Iris pigment epithelial cell (primary cell): ENCODE results near the gene TRANK1.
A peak's percentile ranks its signal among the peaks of the same experiment; 100 is the strongest.
"Not testable (repeated sequence)": the region's sequence is repeated elsewhere in the genome, so short reads cannot be mapped to it uniquely, and the experiment has no call there.

Experiments
- DNase-seq: peaks from one replicate; pipeline ENCODE4 v3.0.0-alpha.2; 2011; ENCODE audit warnings: low read depth

Gene TRANK1

GRCh38 chr3:36919439-36920160 lies 25.3 kb downstream of the TRANK1 start:
- DNase-seq, result no peak

- no peak for DNase-seq
Measured at GRCh38 chr3:36918050-36918449, 26.8 kb downstream of the TRANK1 start.

- peak; percentile 93 for DNase-seq
Measured at GRCh38 chr3:36911990-36912804, 32.7 kb downstream of the TRANK1 start.

- DNase-seq, result no peak
Measured at GRCh38 chr3:36909666-36910065, 35.2 kb downstream of the TRANK1 start.

- DNase-seq, result no peak
Measured at GRCh38 chr3:36909181-36909580, 35.7 kb downstream of the TRANK1 start.

GRCh38 chr3:36908647-36909180 lies 36.1 kb downstream of the TRANK1 start:
- no peak for DNase-seq

GRCh38 chr3:36907911-36908646 lies 36.8 kb downstream of the TRANK1 start:
- DNase-seq, result peak; percentile 89

GRCh38 chr3:36906504-36907149 lies 38.2 kb downstream of the TRANK1 start:
- DNase-seq, result peak; percentile 74

GRCh38 chr3:36905545-36905944 lies 39.3 kb downstream of the TRANK1 start:
- DNase-seq, result peak; percentile 46

- peak; percentile 30 for DNase-seq
Measured at GRCh38 chr3:36904641-36905040, 40.2 kb downstream of the TRANK1 start.

- DNase-seq, result not testable (repeated sequence)
Measured at GRCh38 chr3:36904065-36904464, 40.8 kb downstream of the TRANK1 start.

GRCh38 chr3:36903119-36903882 lies 41.6 kb downstream of the TRANK1 start:
- no peak for DNase-seq

- DNase-seq, result no peak
Measured at GRCh38 chr3:36901588-36901987, 43.3 kb downstream of the TRANK1 start.

GRCh38 chr3:36900474-36901443 lies 44.1 kb downstream of the TRANK1 start:
- no peak for DNase-seq

GRCh38 chr3:36895496-36896409 lies 49.1 kb downstream of the TRANK1 start:
- DNase-seq, result no peak

GRCh38 chr3:36894914-36895313 lies 49.9 kb downstream of the TRANK1 start:
- DNase-seq, result no peak

GRCh38 chr3:36893826-36894225 lies 51.0 kb downstream of the TRANK1 start:
- no peak for DNase-seq

GRCh38 chr3:36893137-36893557 lies 51.7 kb downstream of the TRANK1 start:
- DNase-seq, result peak; percentile 87
